Effector memory CD4-positive, alpha-beta T cell (primary cell): ENCODE measurements around the gene DCTN2.
"Not testable (repeated sequence)": the region's sequence is repeated elsewhere in the genome, so short reads cannot be mapped to it uniquely, and the experiment has no call there.

Experiments used
- DNase-seq, 3 donors: peaks; one replicate each; pipeline ENCODE4 v3.0.0-alpha.2; 2020
- H3K27ac ChIP-seq: 2 replicates; pipeline ENCODE4 v1.7.0; 2013; ENCODE audit warnings: mild to moderate bottlenecking, low read length, moderate library complexity; ENCODE audit not compliant: insufficient read depth, poor library complexity, severe bottlenecking
- H3K27me3 ChIP-seq: replicated peaks from 2 replicates; pipeline ENCODE4 v1.7.0; 2013; ENCODE audit warnings: mild to moderate bottlenecking, low read length; ENCODE audit not compliant: insufficient read depth, control insufficient read depth, poor library complexity, severe bottlenecking
- H3K36me3 ChIP-seq: 2 replicates; pipeline ENCODE4 v1.7.0; 2013; ENCODE audit warnings: mild to moderate bottlenecking, low read length, moderate library complexity; ENCODE audit not compliant: control insufficient read depth, insufficient read depth
- H3K4me1 ChIP-seq: 2 replicates; pipeline ENCODE4 v1.7.0; 2013; ENCODE audit warnings: low read length, mild to moderate bottlenecking; ENCODE audit not compliant: control insufficient read depth, insufficient read depth, poor library complexity, severe bottlenecking
- H3K4me3 ChIP-seq: 2 replicates; pipeline ENCODE4 v1.7.0; 2013; ENCODE audit warnings: low read length, low read depth, mild to moderate bottlenecking; ENCODE audit not compliant: insufficient read depth, poor library complexity, severe bottlenecking
- H3K9me3 ChIP-seq: 2 replicates; pipeline ENCODE4 v1.7.0; 2013; ENCODE audit warnings: mild to moderate bottlenecking, low read length, moderate library complexity; ENCODE audit not compliant: control insufficient read depth

The DCTN2 gene

GRCh38 chr12:57515934-57516541 is 31.0 kb downstream of the DCTN2 start:
- Histone ChIP-seq H3K27ac (no peak overlapping the region), H3K4me1 (peaks cover 12% of the 10 kb centered on the region), H3K9me3 (no peaks in the 10 kb centered on the region), H3K36me3 (peaks cover 57% of the 10 kb centered on the region), H3K4me3 (no peak overlapping the region), H3K27me3 (no peaks in the 10 kb centered on the region)
- DNase-seq, result no peak

- H3K4me1 ChIP-seq, result peaks cover 9% of the 10 kb centered on the region
- no peaks in the 10 kb centered on the region for H3K27me3 ChIP-seq
- H3K27ac ChIP-seq, result no peak overlapping the region
- H3K36me3 ChIP-seq, result peaks cover 57% of the 10 kb centered on the region
- H3K4me3 ChIP-seq, result no peak overlapping the region
- DNase-seq, result no peak
- H3K9me3 ChIP-seq, result no peaks in the 10 kb centered on the region
These were observed 31.5 kb downstream of the DCTN2 start for GRCh38 chr12:57515408-57515933.

- Histone ChIP-seq H3K27ac (no peak overlapping the region), H3K27me3 (no peaks in the 10 kb centered on the region), H3K4me3 (no peak overlapping the region), H3K9me3 (no peaks in the 10 kb centered on the region), H3K36me3 (peaks cover 58% of the 10 kb centered on the region), H3K4me1 (peaks cover 9% of the 10 kb centered on the region)
- no peak for DNase-seq
These were observed 32.1 kb downstream of the DCTN2 start for GRCh38 chr12:57514720-57515407.

GRCh38 chr12:57514246-57514645 is 32.7 kb downstream of the DCTN2 start:
- H3K27ac ChIP-seq, H3K27me3 ChIP-seq, H3K4me1 ChIP-seq, H3K4me3 ChIP-seq, H3K9me3 ChIP-seq, DNase-seq: not testable (repeated sequence)
- H3K36me3 ChIP-seq, result peaks cover 62% of the 10 kb centered on the region

DNA sequence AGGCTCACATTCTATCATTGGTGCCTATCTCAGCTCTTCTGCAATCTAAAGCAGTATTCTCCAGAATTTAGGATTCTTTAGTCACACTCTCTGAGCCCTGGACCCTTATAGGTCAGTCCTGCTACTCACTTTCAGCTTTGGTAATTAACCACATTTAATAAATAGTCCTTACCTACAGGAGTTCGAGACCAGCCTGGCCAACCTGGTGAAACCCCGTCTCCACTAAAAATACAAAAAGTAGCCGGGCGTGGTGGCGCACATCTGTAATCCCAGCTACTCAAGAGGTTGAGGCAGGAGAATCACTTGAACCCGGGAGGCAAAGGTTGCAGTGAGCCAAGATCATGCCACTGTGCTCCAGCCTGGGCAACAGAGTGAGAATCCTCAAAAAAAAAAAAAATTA is 33.3 kb downstream of the DCTN2 start:
- H3K36me3 ChIP-seq, result peaks cover 62% of the 10 kb centered on the region
- not testable (repeated sequence) for H3K9me3 ChIP-seq, H3K27ac ChIP-seq, DNase-seq, H3K4me3 ChIP-seq, H3K27me3 ChIP-seq, H3K4me1 ChIP-seq

- H3K27ac ChIP-seq, result peak overlapping the region; percentile 12
- peaks cover 62% of the 10 kb centered on the region for H3K36me3 ChIP-seq
- no peak for DNase-seq
- no peaks in the 10 kb centered on the region for H3K4me1 ChIP-seq
- H3K9me3 ChIP-seq, result no peaks in the 10 kb centered on the region
- no peak overlapping the region for H3K4me3 ChIP-seq
- H3K27me3 ChIP-seq, result no peaks in the 10 kb centered on the region
These were observed 33.7 kb downstream of the DCTN2 start for GRCh38 chr12:57513266-57513665.

DNA sequence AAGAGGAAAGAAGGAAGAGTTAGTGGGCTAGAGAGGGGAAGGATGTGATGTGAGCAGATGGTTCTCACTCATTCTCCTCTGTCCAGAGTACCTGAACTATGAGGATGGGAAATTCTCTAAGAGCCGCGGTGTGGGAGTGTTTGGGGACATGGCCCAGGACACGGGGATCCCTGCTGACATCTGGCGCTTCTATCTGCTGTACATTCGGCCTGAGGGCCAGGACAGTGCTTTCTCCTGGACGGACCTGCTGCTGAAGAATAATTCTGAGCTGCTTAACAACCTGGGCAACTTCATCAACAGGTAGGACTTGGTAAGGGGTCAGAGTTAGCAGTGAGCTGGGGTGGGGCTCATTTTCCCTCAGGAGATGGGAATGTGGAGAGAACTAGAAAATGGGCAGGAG is 34.3 kb downstream of the DCTN2 start:
- Histone ChIP-seq H3K36me3 (peaks cover 62% of the 10 kb centered on the region), H3K27me3 (no peaks in the 10 kb centered on the region), H3K27ac (peak overlapping the region; percentile 7), H3K9me3 (no peaks in the 10 kb centered on the region), H3K4me3 (no peak overlapping the region), H3K4me1 (no peaks in the 10 kb centered on the region)
- no peak for DNase-seq

DNA sequence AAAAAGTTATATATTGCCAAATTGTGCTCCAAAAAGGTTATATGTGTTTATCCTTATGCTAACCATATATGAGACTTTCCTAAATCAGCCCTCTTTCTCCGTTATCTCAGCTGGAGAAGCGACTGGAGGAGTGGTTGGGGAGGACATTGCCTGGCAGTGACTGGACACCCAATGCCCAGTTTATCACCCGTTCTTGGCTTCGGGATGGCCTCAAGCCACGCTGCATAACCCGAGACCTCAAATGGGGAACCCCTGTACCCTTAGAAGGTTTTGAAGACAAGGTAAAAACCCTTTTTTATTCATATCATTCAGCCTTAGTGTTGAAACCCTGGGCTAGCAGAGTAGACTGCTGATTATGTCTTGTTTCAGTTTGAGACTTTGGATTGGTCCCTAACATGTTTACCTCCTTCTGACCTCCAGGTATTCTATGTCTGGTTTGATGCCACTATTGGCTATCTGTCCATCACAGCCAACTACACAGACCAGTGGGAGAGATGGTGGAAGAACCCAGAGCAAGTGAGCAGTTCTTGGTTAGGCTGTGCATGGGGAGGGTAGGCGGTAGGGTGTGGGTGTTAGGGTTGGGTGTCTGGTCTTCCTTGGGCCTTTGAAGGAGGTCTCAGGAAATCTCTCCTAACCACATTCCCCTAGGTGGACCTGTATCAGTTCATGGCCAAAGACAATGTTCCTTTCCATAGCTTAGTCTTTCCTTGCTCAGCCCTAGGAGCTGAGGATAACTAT is 35.2 kb downstream of the DCTN2 start:
- no peaks in the 10 kb centered on the region for H3K4me1 ChIP-seq
- H3K4me3 ChIP-seq, result no peak overlapping the region
- no peak for DNase-seq
- no peaks in the 10 kb centered on the region for H3K9me3 ChIP-seq
- no peaks in the 10 kb centered on the region for H3K27me3 ChIP-seq
- peaks cover 54% of the 10 kb centered on the region for H3K36me3 ChIP-seq
- H3K27ac ChIP-seq, result peak overlapping the region; percentile 7

DNA sequence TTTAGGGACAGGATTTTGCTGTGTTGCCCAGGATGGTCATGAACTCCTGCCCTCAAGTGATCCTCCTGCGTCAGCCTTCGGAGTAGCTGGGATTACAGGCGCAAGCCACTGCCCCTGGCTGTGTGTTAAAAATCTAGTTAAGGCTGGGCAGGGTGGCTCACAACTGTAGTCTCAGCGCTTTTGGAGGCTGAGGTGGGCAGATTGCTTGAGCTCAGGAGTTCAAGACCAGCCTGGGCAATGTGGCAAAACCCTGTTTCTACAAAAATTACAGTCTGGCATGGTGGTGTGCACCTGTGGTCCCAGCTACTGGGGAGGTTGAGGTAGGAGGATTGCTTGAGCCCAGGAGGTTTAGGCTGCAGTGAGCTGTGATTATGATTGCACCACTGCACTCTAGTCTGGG is 35.8 kb downstream of the DCTN2 start:
- DNase-seq, result no peak
- Histone ChIP-seq H3K4me3 (no peak overlapping the region), H3K4me1 (no peaks in the 10 kb centered on the region), H3K27me3 (no peaks in the 10 kb centered on the region), H3K9me3 (no peaks in the 10 kb centered on the region), H3K36me3 (peaks cover 48% of the 10 kb centered on the region), H3K27ac (no peak overlapping the region)

DNA sequence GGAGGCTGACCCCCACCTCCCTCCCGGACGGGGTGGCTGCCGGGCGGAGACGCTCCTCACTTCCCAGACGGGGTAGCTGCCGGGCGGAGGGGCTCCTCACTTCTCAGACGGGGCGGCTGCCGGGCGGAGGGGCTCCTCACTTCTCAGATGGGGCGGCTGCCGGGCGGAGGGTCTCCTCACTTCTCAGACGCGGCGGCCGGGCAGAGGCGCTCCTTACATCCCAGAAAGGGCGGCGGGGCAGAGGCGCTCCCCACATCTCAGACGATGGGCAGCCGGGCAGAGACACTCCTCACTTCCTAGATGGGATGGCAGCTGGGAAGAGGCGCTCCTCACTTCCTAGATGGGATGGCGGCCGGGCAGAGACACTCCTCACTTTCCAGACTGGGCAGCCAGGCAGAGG is 39.2 kb downstream of the DCTN2 start:
- not testable (repeated sequence) for H3K27ac ChIP-seq, H3K4me3 ChIP-seq, H3K4me1 ChIP-seq, H3K9me3 ChIP-seq, H3K27me3 ChIP-seq, DNase-seq
- peaks cover 37% of the 10 kb centered on the region for H3K36me3 ChIP-seq
